CD4-positive, alpha-beta T cell treated with Interleukin-6 at 100 ng/mL for 8 hours (primary cell): ENCODE results near the gene ELANE.
"Not testable (repeated sequence)": the region's sequence is repeated elsewhere in the genome, so short reads cannot be mapped to it uniquely, and the experiment has no call there.

Source experiments
- DNase-seq: peaks from one replicate; pipeline ENCODE4 v3.0.0-alpha.2; 2020; ENCODE audit warnings: mixed read lengths, low spot score

The ELANE gene

GRCh38 chr19:879711-880438 is 27.8 kb downstream of the ELANE start:
- DNase-seq, result no peak

DNA sequence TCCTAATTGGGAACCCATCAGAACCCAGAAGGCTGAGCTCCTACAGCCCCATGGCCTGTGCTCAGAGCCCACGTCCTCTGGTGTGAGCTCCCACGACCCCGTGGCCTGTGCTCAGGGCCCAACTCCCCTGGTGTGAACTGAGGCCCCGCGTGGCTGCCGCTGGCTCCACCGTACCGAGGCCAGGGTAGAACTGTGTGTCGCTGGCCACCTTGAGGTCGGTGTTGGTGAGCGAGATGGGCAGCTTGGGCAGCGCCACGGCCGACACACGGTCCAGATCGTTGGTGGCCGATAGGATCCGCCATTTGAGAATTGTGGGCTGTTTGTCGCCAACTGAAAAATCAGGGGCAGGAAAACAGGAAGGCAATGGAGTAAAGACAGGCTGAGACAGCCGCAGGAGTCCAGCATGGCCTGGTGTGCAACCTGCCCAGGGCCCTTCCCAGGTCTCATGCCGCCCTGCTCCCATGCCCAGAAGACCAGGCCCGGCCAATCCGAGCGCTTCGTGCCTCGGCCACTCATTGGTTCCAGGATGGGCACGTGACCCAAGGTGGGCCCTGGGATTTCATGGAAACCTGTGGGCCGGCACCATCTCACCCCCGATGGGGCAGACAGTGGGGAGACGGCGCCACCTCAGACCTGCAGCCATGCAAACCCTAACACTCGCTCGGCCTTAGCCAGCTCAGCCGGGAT is 29.4 kb downstream of the ELANE start:
- DNase-seq, result no peak

DNA sequence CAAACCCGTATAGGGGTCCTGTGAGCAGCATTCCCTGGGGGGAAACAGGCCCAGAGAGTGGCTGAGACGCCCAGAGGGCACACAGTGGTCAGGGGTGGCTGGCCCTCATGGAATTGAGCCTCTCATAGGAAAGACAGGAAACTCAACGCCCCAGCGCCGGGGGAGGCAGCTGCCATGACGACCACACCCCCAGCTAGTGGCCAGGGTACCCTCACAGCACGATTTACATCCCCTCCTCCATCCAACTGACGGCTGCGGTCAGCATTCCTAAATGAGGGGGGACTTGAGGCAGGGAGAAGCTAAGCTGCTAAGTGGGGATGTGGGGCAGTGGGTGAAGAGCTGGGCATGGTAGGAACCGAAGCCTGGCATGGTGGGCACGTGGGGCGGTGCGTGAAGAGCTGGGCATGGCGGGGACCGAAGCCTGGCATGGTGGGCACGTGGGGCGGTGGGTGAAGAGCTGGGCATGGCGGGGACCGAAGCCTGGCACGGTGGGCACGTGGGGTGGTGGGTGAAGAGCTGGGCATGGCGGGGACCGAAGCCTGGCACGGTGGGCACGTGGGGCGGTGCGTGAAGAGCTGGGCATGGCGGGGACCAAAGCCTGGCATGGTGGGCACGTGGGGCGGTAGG is 30.9 kb downstream of the ELANE start:
- DNase-seq, result no peak

GRCh38 chr19:883661-884211 is 31.6 kb downstream of the ELANE start:
- no peak for DNase-seq

- no peak for DNase-seq
Observed at GRCh38 chr19:884420-885211, 32.5 kb downstream of the ELANE start.

- no peak for DNase-seq
Observed at GRCh38 chr19:885536-886224, 33.6 kb downstream of the ELANE start.

DNA sequence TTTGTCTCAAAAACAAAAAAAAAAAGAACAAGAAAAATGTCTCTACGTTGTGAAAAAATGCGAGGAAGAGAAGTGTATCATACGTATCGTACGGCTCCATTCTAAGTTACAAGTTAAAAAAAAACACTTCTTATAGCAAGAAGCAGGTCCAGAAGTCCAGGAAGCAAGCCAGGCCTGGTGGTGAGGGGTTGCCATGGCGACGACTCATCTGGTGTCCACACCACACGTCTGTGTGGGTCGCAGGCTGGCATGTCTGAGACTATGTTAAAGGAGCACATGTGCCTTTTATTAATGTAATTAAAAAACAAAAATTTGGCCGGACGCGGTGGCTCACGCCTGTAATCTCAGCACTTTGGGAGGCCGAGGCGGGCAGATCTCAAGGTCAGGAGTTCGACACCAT is 35.0 kb downstream of the ELANE start:
- DNase-seq, result no peak

DNA sequence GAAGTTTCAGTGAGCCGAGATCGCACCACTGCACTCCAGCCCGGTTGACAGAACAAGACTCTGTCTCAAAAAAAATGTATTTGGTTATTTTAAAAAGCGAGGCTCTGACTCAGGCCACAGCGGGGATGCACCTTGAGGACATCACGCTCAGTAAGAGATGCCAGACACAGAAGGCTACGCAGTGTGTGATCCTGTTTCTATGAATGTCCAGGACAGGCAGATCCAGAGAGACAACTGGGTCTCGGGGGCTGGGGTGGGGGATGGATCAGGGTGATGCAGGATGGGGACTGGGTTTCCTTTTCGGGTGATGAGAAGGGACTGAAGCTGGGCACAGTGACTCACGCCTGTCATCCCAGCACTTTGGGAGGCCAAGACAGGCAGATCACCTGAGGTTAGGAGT is 35.5 kb downstream of the ELANE start:
- DNase-seq, result no peak

- DNase-seq, result no peak
Observed at GRCh38 chr19:888581-889385, 36.7 kb downstream of the ELANE start.

- DNase-seq, result no peak
Observed at GRCh38 chr19:889662-890295, 37.7 kb downstream of the ELANE start.

DNA sequence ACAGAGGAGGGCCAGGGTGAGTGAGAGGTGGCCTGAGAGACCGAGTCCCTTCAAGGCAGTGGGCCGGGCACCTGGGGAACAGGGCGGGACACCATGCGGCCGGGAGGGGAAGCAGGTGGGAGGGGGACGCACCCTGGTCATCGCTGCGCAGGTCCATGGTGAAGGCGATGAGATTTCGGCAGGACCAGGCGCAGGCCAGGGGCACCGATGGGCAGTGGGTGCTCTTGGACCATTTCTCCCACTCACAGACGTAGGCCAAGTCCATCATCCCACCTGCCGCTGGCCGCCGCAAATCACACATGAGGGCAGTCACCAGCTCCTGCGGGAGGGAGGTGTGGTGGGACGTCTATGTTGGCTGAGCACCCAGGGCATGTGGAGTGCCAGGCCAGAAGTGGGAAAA is 38.7 kb downstream of the ELANE start:
- no peak for DNase-seq

- not testable (repeated sequence) for DNase-seq
Observed at GRCh38 chr19:891421-892200, 39.5 kb downstream of the ELANE start.

- DNase-seq, result no peak
Observed at GRCh38 chr19:892243-892893, 40.3 kb downstream of the ELANE start.

DNA sequence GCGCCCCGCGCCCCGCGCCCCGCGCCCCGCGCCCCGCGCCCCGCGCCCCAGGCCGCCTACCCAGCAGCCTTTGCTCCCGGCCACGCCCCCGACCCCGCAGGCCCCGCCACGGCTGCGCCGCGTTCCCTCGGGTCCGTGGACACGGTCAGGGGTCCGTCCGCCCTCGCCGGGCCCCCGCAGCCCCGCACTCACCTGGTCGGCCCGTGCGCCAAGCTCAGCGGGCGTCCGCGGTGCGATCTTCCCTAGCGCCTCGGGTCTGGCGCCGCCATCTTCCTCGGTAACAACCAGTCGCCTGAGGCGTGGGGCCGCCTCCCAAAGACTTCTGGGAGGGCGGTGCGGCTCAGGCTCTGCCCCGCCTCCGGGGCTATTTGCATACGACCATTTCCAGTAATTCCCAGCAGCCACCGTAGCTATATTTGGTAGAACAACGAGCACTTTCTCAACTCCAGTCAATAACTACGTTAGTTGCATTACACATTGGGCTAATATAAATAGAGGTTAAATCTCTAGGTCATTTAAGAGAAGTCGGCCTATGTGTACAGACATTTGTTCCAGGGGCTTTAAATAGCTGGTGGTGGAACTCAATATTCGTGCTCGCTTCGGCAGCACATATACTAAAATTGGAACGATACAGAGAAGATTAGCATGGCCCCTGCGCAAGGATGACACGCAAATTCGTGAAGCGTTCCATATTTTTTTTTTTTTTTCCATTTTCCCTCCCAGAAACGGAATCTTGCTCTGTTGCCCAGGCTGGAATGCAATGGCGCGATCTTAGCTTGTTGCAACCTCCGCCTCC is 41.0 kb downstream of the ELANE start, which contains the start of the genes MED16 and RNU6-9:
MED16 (minus strand) TSS at position 294 of the 796 bp plus-strand sequence. CDS start 2,056 bp downstream, outside the sequence.
RNU6-9 (plus strand) TSS at position 591 of the 796 bp plus-strand sequence.
- peak; percentile 91 for DNase-seq

- no peak for DNase-seq
Observed at GRCh38 chr19:896434-896833, 44.3 kb downstream of the ELANE start.

DNA sequence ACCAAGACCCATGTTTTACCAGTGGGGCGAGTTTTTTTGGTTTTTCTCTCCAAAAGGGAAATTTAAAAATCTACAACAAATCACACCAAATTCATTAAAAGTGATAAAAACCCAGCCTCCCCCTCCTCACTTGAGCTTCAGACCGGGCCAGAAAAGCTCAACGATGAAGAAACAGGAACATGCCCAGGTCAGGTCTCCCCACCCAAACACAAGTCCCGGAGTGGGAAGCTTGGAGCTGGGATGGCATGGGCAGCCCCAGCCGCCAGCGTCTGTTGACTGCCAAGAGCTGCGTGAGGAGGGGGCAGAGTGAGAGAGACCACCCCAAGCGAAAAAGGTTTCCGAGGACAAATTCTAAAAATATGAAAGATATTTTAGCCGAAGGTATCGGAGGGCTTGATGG is 44.9 kb downstream of the ELANE start:
- no peak for DNase-seq

GRCh38 chr19:897442-898039 is 45.4 kb downstream of the ELANE start:
- no peak for DNase-seq
